NT2/D1 (cell line): ENCODE data around the gene EFNA3.

Experiments
- SUZ12 ChIP-seq: IDR thresholded peaks from 2 replicates; pipeline ENCODE4 v1.6.1; 2011; ENCODE audit not compliant: insufficient read length, insufficient read depth; ENCODE audit errors: extremely low read depth
- YY1 ChIP-seq: IDR thresholded peaks from 2 replicates; pipeline ENCODE4 v1.6.1; 2011; ENCODE audit not compliant: insufficient read length, insufficient read depth
- ZNF274 ChIP-seq: IDR thresholded peaks from 2 replicates; pipeline ENCODE4 v1.6.1; 2011; ENCODE audit warnings: mild to moderate bottlenecking, low read depth, low read length

- TF ChIP-seq YY1, result no peak
- no peak for TF ChIP-seq ZNF274
- no peak for TF ChIP-seq SUZ12
These were observed 41.6 kb upstream of the EFNA3 start for GRCh38 chr1:155037043-155037442.
